Endothelial cell of umbilical vein (primary cell): ENCODE results near the gene PPM1F.

Experiments used
- FOS ChIP-seq: IDR thresholded peaks from 2 replicates; pipeline ENCODE4 v1.6.1; 2011; ENCODE audit warnings: mild to moderate bottlenecking, low read length, moderate library complexity, borderline replicate concordance; ENCODE audit not compliant: insufficient read depth
- POLR2A ChIP-seq: IDR thresholded peaks from 2 replicates; pipeline ENCODE4 v1.6.1; 2012; ENCODE audit warnings: low read depth, mild to moderate bottlenecking, control low read depth, low read length
- TF ChIP-seq, protein P1 (sequence below), 2 donors: IDR thresholded peaks; 1 replicate in 1 of 2; 2 replicates in 1 of 2; pipeline ENCODE4 v1.5.1; 2011; ENCODE audit warnings: low read length in 2 of 2, mild to moderate bottlenecking in 2 of 2, moderate library complexity in 2 of 2, control low read depth in 1 of 2, inconsistent platforms in 1 of 2, low read depth in 1 of 2; ENCODE audit not compliant: insufficient read depth in 1 of 2; ENCODE audit errors: extremely low read depth in 1 of 2

- TF ChIP-seq, protein P1, sequence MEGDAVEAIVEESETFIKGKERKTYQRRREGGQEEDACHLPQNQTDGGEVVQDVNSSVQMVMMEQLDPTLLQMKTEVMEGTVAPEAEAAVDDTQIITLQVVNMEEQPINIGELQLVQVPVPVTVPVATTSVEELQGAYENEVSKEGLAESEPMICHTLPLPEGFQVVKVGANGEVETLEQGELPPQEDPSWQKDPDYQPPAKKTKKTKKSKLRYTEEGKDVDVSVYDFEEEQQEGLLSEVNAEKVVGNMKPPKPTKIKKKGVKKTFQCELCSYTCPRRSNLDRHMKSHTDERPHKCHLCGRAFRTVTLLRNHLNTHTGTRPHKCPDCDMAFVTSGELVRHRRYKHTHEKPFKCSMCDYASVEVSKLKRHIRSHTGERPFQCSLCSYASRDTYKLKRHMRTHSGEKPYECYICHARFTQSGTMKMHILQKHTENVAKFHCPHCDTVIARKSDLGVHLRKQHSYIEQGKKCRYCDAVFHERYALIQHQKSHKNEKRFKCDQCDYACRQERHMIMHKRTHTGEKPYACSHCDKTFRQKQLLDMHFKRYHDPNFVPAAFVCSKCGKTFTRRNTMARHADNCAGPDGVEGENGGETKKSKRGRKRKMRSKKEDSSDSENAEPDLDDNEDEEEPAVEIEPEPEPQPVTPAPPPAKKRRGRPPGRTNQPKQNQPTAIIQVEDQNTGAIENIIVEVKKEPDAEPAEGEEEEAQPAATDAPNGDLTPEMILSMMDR (IDR thresholded peaks at IDR 0.05; ENCODE audit: extremely low read depth in 1 of 2, insufficient read depth in 1 of 2, low read depth in 1 of 2, low read length in 2 of 2) = no peak
- TF ChIP-seq FOS (no peak), POLR2A (no peak)
Measured at GRCh38 chr22:21985214-21985613, 32.6 kb upstream of the PPM1F start.
